ENCODE results near the gene PTH2.
"Not testable (repeated sequence)": the region's sequence is repeated elsewhere in the genome, so short reads cannot be mapped to it uniquely, and the experiment has no call there.

PTH2 gene

GRCh38 chr19:49374665-49375434 is 48.4 kb downstream of the PTH2 start:
- DNase-seq, result no peak

- DNase-seq, result not testable (repeated sequence)
Measured at GRCh38 chr19:49373174-49373573, 50.1 kb downstream of the PTH2 start.
